GM19025 (cell line): ENCODE results near the gene KHK.
"Not testable (repeated sequence)": the region's sequence is repeated elsewhere in the genome, so short reads cannot be mapped to it uniquely, and the experiment has no call there.

Source experiments
- ATAC-seq: cut with Tn5 transposase; IDR thresholded peaks from one replicate; pipeline ENCODE4 v1.9.1; 2021; ENCODE audit warnings: mild to moderate bottlenecking, low read depth, moderate library complexity; ENCODE audit not compliant: unreplicated experiment

The KHK gene

GRCh38 chr2:27095745-27096651, 9.4 kb downstream of the KHK start:
- ATAC-seq = no peak

GRCh38 chr2:27096748-27097297, 10.3 kb downstream of the KHK start:
- ATAC-seq = no peak

DNA sequence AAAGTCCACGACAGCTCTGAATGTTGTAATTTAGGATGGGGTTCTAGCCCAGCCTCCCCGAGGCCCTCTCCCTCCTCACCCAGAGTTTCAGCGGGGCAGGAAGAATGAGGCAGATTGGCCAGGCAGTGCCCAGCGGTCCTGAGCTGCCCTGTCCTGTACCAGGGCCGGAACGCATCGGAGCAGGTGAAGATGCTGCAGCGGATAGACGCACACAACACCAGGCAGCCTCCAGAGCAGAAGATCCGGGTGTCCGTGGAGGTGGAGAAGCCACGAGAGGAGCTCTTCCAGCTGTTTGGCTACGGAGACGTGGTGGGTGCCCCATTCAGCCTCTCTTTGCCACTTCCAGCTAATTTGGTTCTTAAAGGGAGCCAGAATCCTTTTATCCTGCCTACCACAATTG, 10.8 kb downstream of the KHK start:
- ATAC-seq = no peak

GRCh38 chr2:27099334-27099955, 12.9 kb downstream of the KHK start:
- ATAC-seq = no peak

- no peak for ATAC-seq
These were observed 13.5 kb downstream of the KHK start for GRCh38 chr2:27100036-27100435.

DNA sequence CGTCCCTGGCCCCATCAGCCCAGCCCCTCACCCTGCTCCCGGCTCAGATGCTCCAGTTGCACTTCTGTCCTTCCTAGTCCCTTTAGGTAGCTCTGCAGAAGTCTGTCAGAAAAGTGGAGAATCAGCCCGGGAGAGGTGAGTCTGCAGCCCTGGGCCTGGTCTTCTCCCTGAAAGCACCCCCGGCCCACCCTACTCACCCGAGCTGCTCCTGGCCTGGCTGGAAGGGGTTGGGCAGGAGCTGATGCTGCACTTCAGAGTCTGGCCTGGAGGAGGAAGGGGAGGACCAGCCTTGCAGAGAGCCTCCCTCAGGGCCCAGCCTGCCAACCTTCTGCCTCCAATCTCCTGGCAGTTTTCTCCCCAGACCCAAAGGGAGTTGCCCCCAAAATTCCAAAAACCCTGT, 15.8 kb downstream of the KHK start:
- no peak for ATAC-seq

DNA sequence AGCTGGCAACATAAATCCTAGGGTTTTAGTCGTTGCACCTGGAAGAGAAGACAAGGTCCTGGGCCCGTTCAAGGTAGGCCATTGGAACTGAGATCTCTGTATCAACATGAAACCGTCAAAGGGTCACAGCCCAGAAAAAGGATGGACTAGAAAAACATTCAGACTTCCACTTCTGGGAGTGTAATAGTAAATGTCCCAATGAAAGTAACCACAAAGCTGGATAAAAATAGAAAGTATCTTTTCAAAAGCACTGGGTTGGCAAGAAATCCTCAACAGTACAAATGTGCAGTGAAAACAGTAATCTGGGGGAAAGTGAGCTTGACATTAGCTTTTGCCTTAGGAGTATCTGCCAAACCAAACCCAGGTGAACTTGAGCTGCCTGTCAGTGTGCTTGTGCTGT, 19.4 kb downstream of the KHK start:
- ATAC-seq = no peak

DNA sequence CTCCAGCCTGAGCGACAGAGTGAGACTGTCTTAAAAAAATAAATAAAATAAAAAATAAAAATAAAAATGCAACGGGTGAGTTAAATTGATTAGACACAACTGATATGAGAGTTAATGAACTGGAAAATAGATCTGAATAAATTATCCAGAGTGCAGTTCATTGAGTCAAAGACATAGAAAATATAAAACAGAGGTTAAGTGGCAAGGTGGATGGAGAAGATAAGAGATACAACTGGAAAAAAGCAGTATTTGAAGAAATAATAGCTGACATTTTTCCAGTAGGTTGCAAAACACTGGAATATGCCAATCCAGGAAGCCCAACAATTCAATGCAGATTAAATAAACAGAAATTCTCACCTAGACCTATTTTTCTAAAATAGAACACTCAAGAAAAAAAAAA, 21.6 kb downstream of the KHK start:
- no peak for ATAC-seq

GRCh38 chr2:27109083-27109482, 22.5 kb downstream of the KHK start:
- ATAC-seq = no peak

GRCh38 chr2:27110603-27111352, 24.2 kb downstream of the KHK start:
- ATAC-seq = not testable (repeated sequence)

GRCh38 chr2:27111392-27112078, 25.0 kb downstream of the KHK start:
- not testable (repeated sequence) for ATAC-seq

- ATAC-seq = no peak
These were observed 28.9 kb downstream of the KHK start for GRCh38 chr2:27115519-27115918.

GRCh38 chr2:27117995-27118524, 31.5 kb downstream of the KHK start:
- ATAC-seq = no peak

DNA sequence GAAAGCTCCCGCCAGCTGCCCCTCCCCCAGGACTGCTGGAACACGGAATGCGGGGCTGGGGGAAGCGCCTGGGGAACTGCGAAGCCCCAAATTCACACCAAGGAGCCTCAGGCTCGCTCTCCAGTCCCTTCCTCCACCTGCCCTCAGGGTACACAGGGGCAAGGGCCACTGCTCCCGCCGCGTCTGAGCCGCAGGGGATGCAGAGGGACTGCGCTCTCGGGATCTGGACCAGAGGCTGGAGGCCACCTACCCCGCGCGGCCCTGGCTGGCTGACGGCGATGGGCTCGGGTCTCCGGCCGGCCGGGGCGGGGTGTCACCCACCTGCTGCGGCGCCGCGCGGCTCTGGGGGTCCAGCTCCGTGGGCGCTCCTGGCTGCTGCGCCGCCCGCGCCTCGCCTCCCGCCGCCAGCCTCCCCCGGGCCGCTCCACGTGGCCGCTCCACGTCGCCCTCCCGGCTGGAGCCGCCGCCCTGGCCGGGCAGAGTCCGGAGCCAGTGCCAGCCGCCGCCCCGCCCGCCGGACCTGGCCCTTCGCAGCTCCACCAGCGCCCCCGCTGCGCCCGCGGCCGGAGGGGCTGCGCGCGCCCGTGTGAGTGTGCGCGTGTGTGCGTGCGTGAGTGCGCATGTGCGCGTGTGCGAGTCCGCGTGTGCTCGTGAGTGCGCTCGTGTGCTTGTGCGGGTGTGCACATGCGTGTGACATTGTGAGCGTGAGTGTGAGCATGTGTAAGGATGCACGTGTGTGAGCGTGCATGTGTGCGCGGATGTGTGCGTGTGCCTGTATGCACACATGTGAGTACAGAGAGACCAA, 32.2 kb downstream of the KHK start, which contains the start of gene CGREF1:
TSS of gene CGREF1 (minus strand) at position 604 of the 805 bp plus-strand sequence. CDS start 14,762 bp downstream, outside the sequence.
- ATAC-seq = no peak

DNA sequence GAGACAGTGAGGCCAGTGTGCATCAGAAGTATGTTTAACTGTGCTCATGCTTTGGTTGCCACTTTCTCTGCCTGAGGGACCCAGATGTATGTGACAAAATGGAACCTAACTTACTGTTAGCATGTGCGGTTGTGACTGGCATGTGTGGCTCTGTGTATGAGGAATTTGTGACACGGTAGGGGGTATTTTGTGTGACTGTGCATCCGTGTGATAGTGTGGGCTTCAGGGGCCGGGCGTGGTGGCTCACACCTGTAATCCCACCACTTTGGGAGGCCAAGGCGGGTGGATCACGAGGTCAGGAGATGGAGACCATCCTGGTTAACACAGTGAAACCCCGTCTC, 32.7 kb downstream of the KHK start:
- not testable (repeated sequence) for ATAC-seq

- no peak for ATAC-seq
These were observed 35.3 kb downstream of the KHK start for GRCh38 chr2:27121906-27122305.

DNA sequence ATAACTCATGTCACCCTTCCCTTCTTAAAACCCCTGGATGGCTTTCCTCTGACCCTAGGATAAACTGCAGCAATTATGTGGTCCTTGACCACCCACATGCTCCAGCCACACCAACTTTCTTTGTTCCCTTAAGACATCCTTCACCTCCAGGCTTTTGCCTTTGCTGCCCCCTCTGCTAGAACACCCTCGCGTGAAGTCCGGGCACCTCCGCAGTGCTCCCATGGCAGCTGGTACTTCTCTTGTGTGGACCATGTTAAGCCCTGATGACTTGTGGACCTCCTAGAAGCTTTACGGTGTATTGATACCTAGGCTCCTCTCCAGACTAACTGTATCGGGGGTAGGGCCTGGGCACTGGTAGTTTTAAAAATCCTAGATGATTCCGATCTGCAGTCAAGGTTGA, 36.2 kb downstream of the KHK start:
- ATAC-seq = no peak

GRCh38 chr2:27123302-27124150, 37.0 kb downstream of the KHK start, which contains the start of gene ABHD1:
Gene ABHD1, plus strand, starts transcription at chr2:27123815. Its CDS starts 134 bp downstream, at chr2:27123949.
- no peak for ATAC-seq
